AG10803 (cell line): ENCODE results near the gene SAXO2.

Source experiments
- DNase-seq: peaks from one replicate; pipeline ENCODE4 v3.0.0; 2010; ENCODE audit warnings: low read depth
- H3K4me3 ChIP-seq: 2 replicates; pipeline ENCODE4 v1.5.1; 2011; ENCODE audit warnings: mild to moderate bottlenecking, low read length, control low read depth
- TF ChIP-seq, protein P1 (sequence below): conservative IDR thresholded peaks from 2 replicates; pipeline ENCODE4 v1.5.1; 2011; ENCODE audit warnings: mild to moderate bottlenecking, low read length, control low read depth, inconsistent platforms

SAXO2 gene

GRCh38 chr15:82301296-82302016, 38.8 kb downstream of the SAXO2 start:
- TF ChIP-seq, protein P1, sequence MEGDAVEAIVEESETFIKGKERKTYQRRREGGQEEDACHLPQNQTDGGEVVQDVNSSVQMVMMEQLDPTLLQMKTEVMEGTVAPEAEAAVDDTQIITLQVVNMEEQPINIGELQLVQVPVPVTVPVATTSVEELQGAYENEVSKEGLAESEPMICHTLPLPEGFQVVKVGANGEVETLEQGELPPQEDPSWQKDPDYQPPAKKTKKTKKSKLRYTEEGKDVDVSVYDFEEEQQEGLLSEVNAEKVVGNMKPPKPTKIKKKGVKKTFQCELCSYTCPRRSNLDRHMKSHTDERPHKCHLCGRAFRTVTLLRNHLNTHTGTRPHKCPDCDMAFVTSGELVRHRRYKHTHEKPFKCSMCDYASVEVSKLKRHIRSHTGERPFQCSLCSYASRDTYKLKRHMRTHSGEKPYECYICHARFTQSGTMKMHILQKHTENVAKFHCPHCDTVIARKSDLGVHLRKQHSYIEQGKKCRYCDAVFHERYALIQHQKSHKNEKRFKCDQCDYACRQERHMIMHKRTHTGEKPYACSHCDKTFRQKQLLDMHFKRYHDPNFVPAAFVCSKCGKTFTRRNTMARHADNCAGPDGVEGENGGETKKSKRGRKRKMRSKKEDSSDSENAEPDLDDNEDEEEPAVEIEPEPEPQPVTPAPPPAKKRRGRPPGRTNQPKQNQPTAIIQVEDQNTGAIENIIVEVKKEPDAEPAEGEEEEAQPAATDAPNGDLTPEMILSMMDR: no peak
- no peak for DNase-seq
- H3K4me3 ChIP-seq: no peak overlapping the region

DNA sequence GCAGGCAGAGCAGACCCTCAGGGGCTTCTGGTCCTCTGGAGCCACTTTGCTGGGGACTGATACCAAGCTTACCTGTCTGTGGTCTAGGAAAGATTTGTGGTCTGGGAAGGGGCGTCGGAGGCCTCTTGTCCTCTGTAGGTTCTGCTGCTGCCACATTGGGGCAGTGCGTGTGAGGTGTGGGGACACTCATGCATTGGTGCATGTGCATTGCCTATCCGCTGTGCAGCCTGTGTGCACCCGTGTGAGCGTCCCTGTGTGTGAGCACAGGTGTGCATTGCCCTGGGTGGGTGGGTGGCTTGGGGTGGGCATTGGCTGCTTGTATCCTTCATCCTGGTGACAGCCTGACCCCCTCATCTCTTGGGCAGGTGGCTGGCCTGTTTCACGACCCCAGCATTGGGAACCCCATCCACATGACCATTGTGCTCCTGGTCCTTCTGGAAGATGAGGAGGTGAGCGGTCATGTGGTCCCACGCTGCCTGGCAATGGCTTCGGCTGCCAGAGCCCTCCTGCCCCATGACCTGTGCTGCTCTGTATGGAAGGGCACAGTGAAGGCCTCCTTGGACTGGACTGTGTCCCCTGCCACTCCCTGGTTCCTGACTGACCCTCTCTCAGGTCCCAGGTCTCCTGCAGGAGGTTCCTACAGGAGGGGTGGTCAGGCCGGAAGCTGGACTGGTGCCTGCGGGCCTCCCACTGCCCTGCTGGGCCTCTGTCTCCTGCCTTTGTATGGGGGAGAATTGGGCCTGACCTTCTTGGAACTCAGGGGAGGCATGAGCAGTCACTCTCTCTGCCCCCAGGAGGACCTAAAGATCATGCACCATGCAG, 41.5 kb downstream of the SAXO2 start:
- TF ChIP-seq, protein P1: no peak
- H3K4me3 ChIP-seq: no peak overlapping the region

GRCh38 chr15:82304778-82305090, 42.1 kb downstream of the SAXO2 start:
- DNase-seq: no peak
- no peak overlapping the region for H3K4me3 ChIP-seq
- TF ChIP-seq, protein P1: no peak

More for the DNA sequence above, 41.5 kb downstream of the SAXO2 start:
- no peak for DNase-seq

GRCh38 chr15:82305621-82306048, 43.0 kb downstream of the SAXO2 start:
- no peak overlapping the region for H3K4me3 ChIP-seq
- TF ChIP-seq, protein P1: no peak
- no peak for DNase-seq

DNA sequence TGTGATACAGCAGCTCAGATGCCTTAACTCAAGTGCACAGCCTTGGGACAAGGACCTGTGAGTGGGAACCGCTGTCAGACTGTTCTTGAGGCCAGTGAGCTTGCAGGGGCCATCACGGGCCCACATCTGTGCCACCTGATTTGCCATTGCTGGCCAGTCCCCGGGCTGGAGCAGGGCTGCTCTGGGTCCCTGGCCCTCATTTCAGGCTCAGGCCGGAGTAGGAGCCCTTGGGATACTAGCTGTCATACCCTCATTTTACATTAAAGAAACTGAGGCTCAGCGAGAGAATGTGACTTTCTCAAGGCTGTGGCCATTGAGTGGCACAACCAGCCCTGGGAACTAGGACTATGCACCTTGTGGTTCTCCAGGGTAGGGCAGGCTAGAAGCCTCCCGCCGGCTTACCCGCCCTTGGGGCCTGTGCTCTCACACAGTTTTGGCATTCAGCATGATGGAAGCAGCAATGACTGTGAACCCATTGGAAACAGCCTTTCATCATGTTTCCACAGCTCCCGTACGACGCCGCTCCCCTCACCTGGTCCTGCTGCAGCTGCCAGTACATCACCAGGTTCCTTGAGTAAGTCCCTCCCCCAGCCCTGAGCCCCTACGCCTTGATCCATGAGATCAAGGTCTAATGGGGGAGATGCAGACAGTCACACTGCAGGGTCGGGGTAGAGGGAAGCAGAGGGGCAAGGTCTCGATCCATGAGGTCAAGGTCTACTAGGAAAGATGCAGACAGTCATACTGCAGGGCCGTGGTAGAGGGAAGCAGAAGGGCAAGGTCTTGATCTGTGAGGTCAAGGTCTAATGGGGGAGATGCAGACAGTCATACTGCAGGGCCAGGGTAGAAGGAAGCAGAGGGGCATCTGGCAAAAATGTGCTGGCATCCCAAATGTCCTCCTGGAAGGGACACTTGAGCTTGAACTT, 44.4 kb downstream of the SAXO2 start:
- H3K4me3 ChIP-seq: no peak overlapping the region
- no peak for DNase-seq
- TF ChIP-seq, protein P1: no peak

GRCh38 chr15:82307714-82308081, 45.1 kb downstream of the SAXO2 start:
- TF ChIP-seq, protein P1: no peak
- H3K4me3 ChIP-seq: no peak overlapping the region
- DNase-seq: no peak
